ENCODE data around the gene TMEM53. TPM values are rescaled to one million over a fixed set of nuclear protein-coding genes. Genes with fewer than 3 reads are reported as not detected.

The TMEM53 gene
- total and polyA plus RNA-seq, 2 of the 8 experiments (the other 6 are each of a cell fraction or from before 2014, with no cell fraction given), result 6.7 to 27.9 TPM

GRCh38 chr1:44670751-44671640 is 3.3 kb downstream of the TMEM53 start:
- CTCF ChIA-PET (ENCODE audit: partially characterized antibody), result interaction anchor here (0.5 to 5.9 kb wide), 9 partner anchors 11 to 135 kb away, joined by 3 to 29 read pairs (median 3); no protein-coding TSS in a partner anchor
- 90% methylated on average over 10 of the region's 10 CpGs; no CpG with 5 or more reads in 1 of the 2 experiments for WGBS, 2 experiments (ENCODE audit: extremely low coverage in 1 of 2, insufficient coverage in 1 of 2, insufficient read length in 1 of 2, insufficient replicate concordance in 2 of 2, low coverage in 1 of 2, low lambda C conversion rate in 2 of 2, missing lambda C conversion rate in 1 of 2)
- TF ChIP-seq EGR1 (IDR thresholded peaks at IDR 0.05; ENCODE audit: borderline replicate concordance, low read depth, low read length), result no peak
- TF ChIP-seq CEBPB (IDR thresholded peaks at IDR 0.05; ENCODE audit: low read depth, low read length), result no peak
- TF ChIP-seq CTBP2 (IDR thresholded peaks at IDR 0.05; ENCODE audit: borderline replicate concordance, insufficient read depth, insufficient read length, low read length), result no peak
- no peak for TF ChIP-seq EZH2 (IDR thresholded peaks at IDR 0.05; ENCODE audit: low read depth, low read length, severe bottlenecking)
- TF ChIP-seq SUZ12 (IDR thresholded peaks at IDR 0.05; ENCODE audit: low read length), result no peak
- TF ChIP-seq ATF3 (IDR thresholded peaks at IDR 0.05; ENCODE audit: insufficient read depth, low read depth, low read length), result no peak
- no peak for TF ChIP-seq SRF (IDR thresholded peaks at IDR 0.05; ENCODE audit: low read depth, low read length)
- TF ChIP-seq CREB1 (IDR thresholded peaks at IDR 0.05), result no peak
- TF ChIP-seq BRCA1 (IDR thresholded peaks at IDR 0.05; ENCODE audit: low read depth, low read length), result no peak

More at GRCh38 chr1:44670751-44671640, 3.3 kb downstream of the TMEM53 start:
- FAIRE-seq (no peak), DNase-seq (ENCODE audit: low read depth in 1 of 2, low spot score in 2 of 2) (no peak)
- no peak overlapping the region for H3K9ac ChIP-seq (replicated peaks in 1 of 4; ENCODE audit: extremely low read depth in 1 of 4, low read depth in 3 of 4, low read length in 3 of 4)
- H3K27ac ChIP-seq (ENCODE audit: low read depth, low read length), result no peak overlapping the region
- no peak overlapping the region for H2BK20ac ChIP-seq (ENCODE audit: low read length)
- peaks cover 3 to 11% (median 6%) of the 10 kb centered on the region in 4 experiments; a peak in 5 of 7 replicates for H3K4me1 ChIP-seq (replicated peaks in 1 of 4; ENCODE audit: control insufficient read depth in 3 of 4, insufficient read depth in 4 of 4, low read length in 3 of 4)
- no peak overlapping the region for H3K4me2 ChIP-seq (ENCODE audit: insufficient read depth in 1 of 2, low read depth in 2 of 2, low read length in 2 of 2)
- no peak overlapping the region for H2AFZ ChIP-seq (ENCODE audit: low read length)
- H2BK5ac ChIP-seq (ENCODE audit: low read depth, low read length), result no peak overlapping the region
- H4K91ac ChIP-seq (replicated peaks; ENCODE audit: insufficient read length, low read length), result no peak overlapping the region
- no peak overlapping the region for H3K18ac ChIP-seq (ENCODE audit: extremely low read depth, low read length)
- POLR2A ChIA-PET (ENCODE audit: partially characterized antibody), result interaction anchor here (3.3 kb wide), 1 partner anchor 9 kb away, joined by 14 read pairs; no protein-coding TSS in a partner anchor
- no peak overlapping the region for H2BK120ac ChIP-seq (replicated peaks; ENCODE audit: low read depth, low read length)
- peaks cover 11% of the 10 kb centered on the region for H3K23me2 ChIP-seq (ENCODE audit: low read depth, low read length)
- H4K8ac ChIP-seq (ENCODE audit: extremely low read depth, insufficient read depth, low read length), result no peak overlapping the region
- no peak overlapping the region; the same call in 1 of the 2 replicates for H2AK5ac ChIP-seq (ENCODE audit: low read depth, low read length)
- H3K9me3 ChIP-seq (ENCODE audit: insufficient read depth in 2 of 2, low read depth in 1 of 2, low read length in 1 of 2), result no peaks in the 10 kb centered on the region
- no peaks in the 10 kb centered on the region for H3K36me3 ChIP-seq (ENCODE audit: control insufficient read depth in 2 of 4, insufficient read depth in 4 of 4, low read length in 3 of 4)
- no peak overlapping the region for H4K5ac ChIP-seq (ENCODE audit: insufficient read length, low read depth, low read length)
- H3K4ac ChIP-seq (replicated peaks; ENCODE audit: insufficient read length, low read depth, low read length), result no peak overlapping the region
- H2BK15ac ChIP-seq (ENCODE audit: low read length), result no peak overlapping the region
- no peaks in the 10 kb centered on the region for H4K20me1 ChIP-seq (replicated peaks in 1 of 2; ENCODE audit: control insufficient read depth in 1 of 2, insufficient read depth in 2 of 2, low read length in 2 of 2)
- no peaks in the 10 kb centered on the region; a peak in 1 of 7 replicates for H3K27me3 ChIP-seq (replicated peaks in 1 of 4; ENCODE audit: control insufficient read depth in 3 of 4, extremely low read depth in 1 of 4, insufficient read depth in 3 of 4, low read length in 3 of 4)
- no peaks in the 10 kb centered on the region for H3K79me2 ChIP-seq (ENCODE audit: control insufficient read depth in 1 of 2, insufficient read depth in 2 of 2, low read length in 2 of 2)
- 0 out of 2 replicates have a peak overlapping the region, but pooled peaks have one; percentile 9 for H2BK12ac ChIP-seq (ENCODE audit: low read depth, low read length)
- no peak overlapping the region for H3K14ac ChIP-seq (ENCODE audit: insufficient read length)
- H3K23ac ChIP-seq (ENCODE audit: insufficient read length), result no peak overlapping the region
- no peak overlapping the region for H3K4me3 ChIP-seq (ENCODE audit: extremely low read depth in 1 of 4, insufficient read depth in 2 of 4, low read depth in 3 of 4, low read length in 4 of 4)
- no peak overlapping the region for H3K56ac ChIP-seq (replicated peaks; ENCODE audit: insufficient read length, low read depth, low read length)
- no peaks in the 10 kb centered on the region for H3K79me1 ChIP-seq (ENCODE audit: low read depth, low read length)

Data from H1 (cell line).